ENCODE data around the gene MYOZ2. TPM values are rescaled to one million over a fixed set of nuclear protein-coding genes. Genes with fewer than 3 reads are reported as not detected.

MYOZ2 gene
- total and polyA plus RNA-seq, 2 of the 13 experiments (the other 11 are each of a cell fraction or from before 2014, with no cell fraction given): 0.03 TPM; not detected in 1

DNA sequence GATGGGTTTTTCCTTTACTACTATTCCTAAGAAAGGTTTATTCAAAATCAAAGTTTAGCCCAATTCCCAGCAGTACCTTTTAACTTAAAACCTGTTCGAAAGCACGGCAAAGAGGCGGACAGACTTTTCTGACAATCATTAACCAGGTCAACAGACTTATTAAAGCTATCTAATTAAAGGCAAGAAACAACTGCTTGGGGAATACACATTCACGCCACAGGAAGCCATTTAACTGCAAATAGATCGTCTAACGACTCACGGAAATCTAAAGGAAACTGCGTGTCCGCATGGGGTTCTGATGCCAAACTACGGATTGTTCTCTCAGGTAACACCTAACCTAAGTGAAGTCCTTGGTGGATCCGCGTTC, 76.2 kb downstream of the MYOZ2 start (continued):
- TF ChIP-seq, protein P1, sequence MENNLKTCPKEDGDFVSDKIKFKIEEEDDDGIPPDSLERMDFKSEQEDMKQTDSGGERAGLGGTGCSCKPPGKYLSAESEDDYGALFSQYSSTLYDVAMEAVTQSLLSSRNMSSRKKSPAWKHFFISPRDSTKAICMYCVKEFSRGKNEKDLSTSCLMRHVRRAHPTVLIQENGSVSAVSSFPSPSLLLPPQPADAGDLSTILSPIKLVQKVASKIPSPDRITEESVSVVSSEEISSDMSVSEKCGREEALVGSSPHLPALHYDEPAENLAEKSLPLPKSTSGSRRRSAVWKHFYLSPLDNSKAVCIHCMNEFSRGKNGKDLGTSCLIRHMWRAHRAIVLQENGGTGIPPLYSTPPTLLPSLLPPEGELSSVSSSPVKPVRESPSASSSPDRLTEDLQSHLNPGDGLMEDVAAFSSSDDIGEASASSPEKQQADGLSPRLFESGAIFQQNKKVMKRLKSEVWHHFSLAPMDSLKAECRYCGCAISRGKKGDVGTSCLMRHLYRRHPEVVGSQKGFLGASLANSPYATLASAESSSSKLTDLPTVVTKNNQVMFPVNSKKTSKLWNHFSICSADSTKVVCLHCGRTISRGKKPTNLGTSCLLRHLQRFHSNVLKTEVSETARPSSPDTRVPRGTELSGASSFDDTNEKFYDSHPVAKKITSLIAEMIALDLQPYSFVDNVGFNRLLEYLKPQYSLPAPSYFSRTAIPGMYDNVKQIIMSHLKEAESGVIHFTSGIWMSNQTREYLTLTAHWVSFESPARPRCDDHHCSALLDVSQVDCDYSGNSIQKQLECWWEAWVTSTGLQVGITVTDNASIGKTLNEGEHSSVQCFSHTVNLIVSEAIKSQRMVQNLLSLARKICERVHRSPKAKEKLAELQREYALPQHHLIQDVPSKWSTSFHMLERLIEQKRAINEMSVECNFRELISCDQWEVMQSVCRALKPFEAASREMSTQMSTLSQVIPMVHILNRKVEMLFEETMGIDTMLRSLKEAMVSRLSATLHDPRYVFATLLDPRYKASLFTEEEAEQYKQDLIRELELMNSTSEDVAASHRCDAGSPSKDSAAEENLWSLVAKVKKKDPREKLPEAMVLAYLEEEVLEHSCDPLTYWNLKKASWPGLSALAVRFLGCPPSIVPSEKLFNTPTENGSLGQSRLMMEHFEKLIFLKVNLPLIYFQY (CRISPR knock-in tag; IDR thresholded peaks at IDR 0.05; ENCODE audit: borderline replicate concordance): 0 out of 2 replicates have a peak, but pooled peaks have one; percentile 9

DNA sequence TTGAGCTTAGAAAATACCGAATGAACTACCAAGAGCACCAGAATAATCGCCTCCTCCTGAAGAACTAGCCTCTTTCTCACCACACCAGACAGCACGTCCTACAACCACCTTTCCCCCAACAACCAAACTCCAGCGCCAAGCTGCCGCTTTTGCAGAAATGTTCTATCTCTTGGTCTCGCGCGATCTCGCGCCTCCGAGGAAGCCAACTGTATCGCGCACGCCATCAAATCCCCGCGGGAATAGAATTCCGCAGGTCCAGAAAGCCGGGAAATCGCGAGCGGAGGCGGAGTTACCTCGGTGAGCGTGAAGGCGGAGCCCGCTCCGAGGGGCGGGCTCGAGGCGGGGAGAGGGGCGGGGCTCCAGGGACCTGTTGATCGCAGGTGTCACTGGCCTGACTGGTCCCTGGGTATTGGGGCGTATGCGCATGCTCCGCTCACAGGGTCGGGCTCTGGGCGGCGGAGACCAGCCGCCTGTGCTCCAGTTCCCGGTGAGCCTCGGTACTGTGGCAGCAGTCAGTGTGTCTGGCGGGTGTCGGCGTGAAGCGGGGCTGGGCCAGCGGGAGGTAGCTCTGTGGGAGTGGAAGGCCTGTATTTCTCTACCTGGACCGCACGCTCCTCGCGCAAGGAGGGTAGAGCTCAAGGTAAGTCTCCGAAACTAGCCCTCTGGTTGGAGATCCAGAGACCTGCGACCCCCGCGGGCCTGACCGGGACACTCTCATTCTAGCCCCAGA, 76.8 kb downstream of the MYOZ2 start, which contains the start of gene USP53:
USP53 (plus strand) TSS at position 480 of the 730 bp plus-strand sequence. CDS start 27,047 bp downstream, outside the sequence.
- FAIRE-seq (peak; percentile 87), DNase-seq (ENCODE audit: low spot score) (peak; percentile 94), ATAC-seq (peak; percentile 96)
- Histone ChIP-seq H3K4me3 (replicated peaks in 1 of 3; ENCODE audit: insufficient read depth in 1 of 3, low read depth in 2 of 3, low read length in 3 of 3) (peak within 1 kb of the TSS; percentile 76 to 84 (median 78)), H3K27me3 (ENCODE audit: control insufficient read depth in 1 of 2, insufficient read depth in 2 of 2, low read length in 2 of 2) (no peaks in the 10 kb centered on the region; a peak in 1 of 5 replicates), H3K9me3 (ENCODE audit: low read length) (no peaks in the 10 kb centered on the region), H3K9ac (ENCODE audit: insufficient read depth, low read depth, low read length) (peak within 1 kb of the TSS; percentile 97), H3K4me1 (ENCODE audit: insufficient read depth, low read length) (peaks cover 19% of the 10 kb centered on the region), H3K4me2 (ENCODE audit: low read depth, low read length) (peak within 1 kb of the TSS; percentile 90), H2AFZ (ENCODE audit: low read length) (peak within 1 kb of the TSS; percentile 99), H3K27ac (ENCODE audit: extremely low read length, insufficient read depth, low read length) (peak within 1 kb of the TSS; percentile 96), H4K20me1 (ENCODE audit: insufficient read depth, low read length) (no peaks in the 10 kb centered on the region), H3K36me3 (replicated peaks in 1 of 2; ENCODE audit: control insufficient read depth in 1 of 2, insufficient read depth in 2 of 2, low read length in 2 of 2) (peaks cover 0 to 4% of the 10 kb centered on the region in 2 experiments; a peak in 2 of 5 replicates), H3K79me2 (ENCODE audit: insufficient read depth, low read length) (peaks cover 28% of the 10 kb centered on the region)
- BruUV-seq (replicated peaks): no TSS peak
- ChIA-PET CTCF (ENCODE audit: low intra/inter-chr PET ratio, low total read pairs) (no interaction called here), POLR2A (interaction anchor here (0.8 to 3.1 kb wide), 14 partner anchors 9 to 854 kb away, joined by 3 to 30 read pairs (median 4); partner anchors contain the start of gene MAD2L1)
- 0% methylated on average over 12 of the region's 55 CpGs for WGBS (ENCODE audit: low lambda C conversion rate)
- intact Hi-C loops (cut with micrococcal nuclease; ENCODE audit: unreplicated experiment) (loop anchor here (5.0 to 10.0 kb wide), 3 partner anchors 40 to 242 kb away; no protein-coding TSS in a partner anchor), in situ Hi-C loops (cut with HindIII; ENCODE audit: extremely low pct_ligation_motif_present, low pct_unique_long_range_greater_than_20kb) (loop anchor here (10.0 kb wide), 1 partner anchor 168 kb away; no protein-coding TSS in a partner anchor)
- TF ChIP-seq ZNF567 (CRISPR knock-in tag; IDR thresholded peaks at IDR 0.05; ENCODE audit: borderline replicate concordance) (no peak; the same call in 1 of the 2 replicates), PAWR (CRISPR knock-in tag; IDR thresholded peaks at IDR 0.05; ENCODE audit: borderline replicate concordance) (peak; percentile 83; the same call in 1 of the 2 replicates), CSRNP1 (CRISPR knock-in tag; IDR thresholded peaks at IDR 0.05) (0 out of 2 replicates have a peak, but pooled peaks have one; percentile 48), ZNF292 (CRISPR knock-in tag; IDR thresholded peaks at IDR 0.05; ENCODE audit: borderline replicate concordance, low read depth) (no peak), KDM4B (CRISPR knock-in tag; IDR thresholded peaks at IDR 0.05) (no peak), MAX (IDR thresholded peaks at IDR 0.05) (peak; percentile 72), ZNF333 (CRISPR knock-in tag; IDR thresholded peaks at IDR 0.05; ENCODE audit: borderline replicate concordance) (0 out of 2 replicates have a peak, but pooled peaks have one; percentile 78), PLRG1 (conservative IDR thresholded peaks at IDR 0.05) (no peak), ZNF431 (CRISPR knock-in tag; IDR thresholded peaks at IDR 0.05; ENCODE audit: borderline replicate concordance, low read depth) (no peak), DMAP1 (CRISPR knock-in tag; IDR thresholded peaks at IDR 0.05) (peak; percentile 47), ZNF230 (CRISPR knock-in tag; IDR thresholded peaks at IDR 0.05) (peak; percentile 16; the same call in 1 of the 2 replicates)

Data from HepG2 (cell line).